Measurements from ENCODE around the gene SMARCA5. TPM values are rescaled to one million over a fixed set of nuclear protein-coding genes. Genes with fewer than 3 reads are reported as not detected.

The SMARCA5 gene, protein sequence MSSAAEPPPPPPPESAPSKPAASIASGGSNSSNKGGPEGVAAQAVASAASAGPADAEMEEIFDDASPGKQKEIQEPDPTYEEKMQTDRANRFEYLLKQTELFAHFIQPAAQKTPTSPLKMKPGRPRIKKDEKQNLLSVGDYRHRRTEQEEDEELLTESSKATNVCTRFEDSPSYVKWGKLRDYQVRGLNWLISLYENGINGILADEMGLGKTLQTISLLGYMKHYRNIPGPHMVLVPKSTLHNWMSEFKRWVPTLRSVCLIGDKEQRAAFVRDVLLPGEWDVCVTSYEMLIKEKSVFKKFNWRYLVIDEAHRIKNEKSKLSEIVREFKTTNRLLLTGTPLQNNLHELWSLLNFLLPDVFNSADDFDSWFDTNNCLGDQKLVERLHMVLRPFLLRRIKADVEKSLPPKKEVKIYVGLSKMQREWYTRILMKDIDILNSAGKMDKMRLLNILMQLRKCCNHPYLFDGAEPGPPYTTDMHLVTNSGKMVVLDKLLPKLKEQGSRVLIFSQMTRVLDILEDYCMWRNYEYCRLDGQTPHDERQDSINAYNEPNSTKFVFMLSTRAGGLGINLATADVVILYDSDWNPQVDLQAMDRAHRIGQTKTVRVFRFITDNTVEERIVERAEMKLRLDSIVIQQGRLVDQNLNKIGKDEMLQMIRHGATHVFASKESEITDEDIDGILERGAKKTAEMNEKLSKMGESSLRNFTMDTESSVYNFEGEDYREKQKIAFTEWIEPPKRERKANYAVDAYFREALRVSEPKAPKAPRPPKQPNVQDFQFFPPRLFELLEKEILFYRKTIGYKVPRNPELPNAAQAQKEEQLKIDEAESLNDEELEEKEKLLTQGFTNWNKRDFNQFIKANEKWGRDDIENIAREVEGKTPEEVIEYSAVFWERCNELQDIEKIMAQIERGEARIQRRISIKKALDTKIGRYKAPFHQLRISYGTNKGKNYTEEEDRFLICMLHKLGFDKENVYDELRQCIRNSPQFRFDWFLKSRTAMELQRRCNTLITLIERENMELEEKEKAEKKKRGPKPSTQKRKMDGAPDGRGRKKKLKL
- total RNA-seq: 31.1 TPM
- long read RNA-seq, full-length matches to known transcripts: 105 of 173 reads
- long read RNA-seq, partial matches to known transcripts: 62 of 173 reads
- long read RNA-seq, other reads (novel, unspliced or antisense): 6 of 173 reads

DNA sequence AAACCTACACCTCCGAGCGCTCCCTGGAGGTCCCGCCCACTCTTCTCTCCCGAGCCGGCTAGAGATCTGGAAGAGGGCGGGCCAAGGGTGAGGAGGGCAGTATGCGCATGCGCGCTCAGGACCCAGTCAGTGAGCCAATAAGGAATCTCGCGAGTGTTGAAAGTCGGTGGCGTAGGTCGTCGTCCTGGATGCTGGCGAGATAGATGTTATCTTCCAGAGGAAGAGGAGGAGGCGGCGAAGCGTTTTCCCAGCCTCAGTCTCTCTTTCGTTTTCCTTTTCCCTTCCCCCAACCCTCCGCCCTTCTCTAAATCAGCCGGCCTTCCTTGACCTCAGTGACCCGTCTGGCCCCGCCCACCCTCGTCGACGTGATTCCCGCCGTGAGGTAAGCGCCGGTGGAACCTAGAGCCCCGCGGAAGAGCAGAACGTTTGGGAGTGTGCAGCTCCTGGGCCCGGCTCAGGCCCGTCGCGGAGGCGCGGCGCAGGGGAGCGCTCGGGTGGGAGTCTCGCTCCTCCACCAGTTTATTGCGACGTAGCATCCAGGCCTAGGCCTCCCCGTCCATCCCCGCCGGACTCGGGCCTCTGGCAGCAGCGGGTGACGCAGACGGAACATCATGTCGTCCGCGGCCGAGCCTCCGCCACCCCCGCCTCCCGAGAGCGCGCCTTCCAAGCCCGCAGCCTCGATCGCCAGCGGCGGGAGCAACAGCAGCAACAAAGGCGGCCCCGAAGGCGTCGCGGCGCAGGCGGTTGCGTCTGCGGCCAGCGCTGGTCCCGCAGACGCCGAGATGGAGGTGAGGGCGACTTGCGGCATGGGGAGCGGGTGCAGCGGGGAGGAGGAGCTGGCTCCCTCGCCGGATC lies at the start of gene SMARCA5:
Gene SMARCA5 (plus strand): TSS at position 389 of the 855 bp plus-strand sequence. CDS start 223 bp downstream, at position 612.
- intact Hi-C loops (cut with micrococcal nuclease): no loop called here
- ATAC-seq (peak; percentile 95), DNase-seq (peak; percentile 98)

GRCh38 chr4:143473334-143474126 lies 40.0 kb upstream of the SMARCA5 start:
- ATAC-seq: no peak
- intact Hi-C loops (cut with micrococcal nuclease): no loop called here

DNA sequence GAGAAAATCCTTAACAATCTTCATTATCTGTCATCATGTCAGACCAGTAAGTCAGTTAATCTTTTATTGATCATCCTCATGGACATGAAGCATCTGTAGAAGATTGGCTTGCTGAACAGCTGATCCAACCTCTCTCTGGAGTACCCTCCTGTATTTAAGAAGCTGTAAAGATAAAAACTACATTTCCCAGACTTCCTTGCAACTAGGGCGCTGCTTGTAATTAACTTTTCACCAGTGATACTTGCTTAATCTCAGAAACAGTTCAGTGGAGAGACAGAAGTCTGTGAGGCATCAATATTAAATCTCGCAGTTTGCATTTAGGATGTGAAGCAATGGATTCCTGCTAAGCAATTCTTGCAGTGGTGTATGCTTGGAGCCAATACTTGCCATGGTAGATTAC lies 36.0 kb upstream of the SMARCA5 start:
- DNase-seq (no peak), ATAC-seq (no peak)
- intact Hi-C loops (cut with micrococcal nuclease): no loop called here

More at GRCh38 chr4:143473334-143474126, 40.0 kb upstream of the SMARCA5 start:
- DNase-seq: no peak

GRCh38 chr4:143481361-143481760 lies 32.1 kb upstream of the SMARCA5 start:
- ATAC-seq (no peak), DNase-seq (no peak)
- intact Hi-C loops (cut with micrococcal nuclease): no loop called here

GRCh38 chr4:143482840-143483239 lies 30.7 kb upstream of the SMARCA5 start:
- intact Hi-C loops (cut with micrococcal nuclease): loop anchor here (2.0 kb wide), 1 partner anchor 278 kb away; no protein-coding TSS in a partner anchor
- DNase-seq: no peak
- peak; percentile 42 for ATAC-seq

GRCh38 chr4:143486314-143486713 lies 27.2 kb upstream of the SMARCA5 start:
- DNase-seq: no peak
- ATAC-seq: no peak
- intact Hi-C loops (cut with micrococcal nuclease): no loop called here

DNA sequence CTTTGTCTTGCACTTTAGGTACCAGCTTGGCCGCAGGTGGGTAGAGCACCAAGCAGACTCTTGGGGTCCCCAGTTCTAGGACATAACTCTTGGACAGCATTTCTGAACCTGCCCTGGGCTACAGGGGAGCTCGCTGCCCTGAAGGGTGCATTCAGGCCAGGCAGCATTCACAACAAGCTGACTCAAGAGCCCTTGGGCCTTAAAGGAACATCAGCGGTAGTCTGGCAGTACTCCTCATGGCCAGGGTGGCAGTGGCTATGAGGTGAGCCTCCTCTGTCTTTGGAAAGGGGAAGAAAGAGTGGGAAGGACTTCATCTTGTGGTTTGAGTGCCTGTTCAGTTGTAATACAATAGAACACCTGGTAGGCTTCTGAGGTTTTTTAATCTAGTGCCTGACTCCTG lies 24.8 kb upstream of the SMARCA5 start:
- no peak for DNase-seq
- no peak for ATAC-seq
- intact Hi-C loops (cut with micrococcal nuclease): no loop called here

DNA sequence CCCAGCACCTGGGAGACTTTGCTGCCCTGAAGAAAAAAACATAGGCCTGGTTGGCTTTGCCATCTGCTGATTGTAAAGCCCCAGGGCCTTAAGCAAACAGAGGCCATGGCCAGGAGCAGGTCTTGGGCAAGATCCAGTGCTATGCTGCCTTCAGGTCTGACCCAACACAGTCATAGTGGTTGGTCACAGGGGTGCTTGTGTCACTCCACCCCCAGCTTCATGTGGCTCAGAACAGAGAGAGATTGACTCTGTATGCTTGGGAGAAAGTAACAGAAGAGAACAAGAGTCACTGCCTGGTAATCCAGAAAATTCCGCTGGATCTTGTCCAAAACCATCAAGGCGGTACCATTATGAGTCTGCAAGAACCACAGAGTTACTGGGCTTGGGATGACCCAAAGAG lies 24.4 kb upstream of the SMARCA5 start:
- DNase-seq (no peak), ATAC-seq (no peak)

GRCh38 chr4:143498021-143498420 lies 15.5 kb upstream of the SMARCA5 start:
- no peak for DNase-seq
- ATAC-seq: no peak
- intact Hi-C loops (cut with micrococcal nuclease): no loop called here

More for the DNA sequence above, 24.4 kb upstream of the SMARCA5 start:
- intact Hi-C loops (cut with micrococcal nuclease): no loop called here

DNA sequence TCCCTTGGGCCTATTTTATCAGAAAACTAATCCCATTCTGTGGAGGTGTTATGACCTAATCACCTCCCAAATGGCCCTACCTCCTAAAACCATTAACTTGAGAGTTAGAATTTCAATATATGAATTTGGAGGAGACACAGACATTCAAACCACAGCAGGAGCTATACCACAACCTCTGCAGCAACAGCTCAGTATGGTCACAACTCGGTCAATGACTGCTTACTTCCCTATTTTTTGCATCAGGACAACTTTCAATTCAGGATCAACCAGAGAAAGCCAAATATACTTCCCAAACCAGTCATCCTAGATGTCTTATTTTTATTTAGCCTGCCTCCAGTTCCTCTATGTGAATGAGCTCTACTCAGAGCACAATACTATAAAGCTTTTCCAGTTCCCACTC lies 11.3 kb upstream of the SMARCA5 start:
- no peak for DNase-seq
- intact Hi-C loops (cut with micrococcal nuclease): no loop called here
- ATAC-seq: no peak

DNA sequence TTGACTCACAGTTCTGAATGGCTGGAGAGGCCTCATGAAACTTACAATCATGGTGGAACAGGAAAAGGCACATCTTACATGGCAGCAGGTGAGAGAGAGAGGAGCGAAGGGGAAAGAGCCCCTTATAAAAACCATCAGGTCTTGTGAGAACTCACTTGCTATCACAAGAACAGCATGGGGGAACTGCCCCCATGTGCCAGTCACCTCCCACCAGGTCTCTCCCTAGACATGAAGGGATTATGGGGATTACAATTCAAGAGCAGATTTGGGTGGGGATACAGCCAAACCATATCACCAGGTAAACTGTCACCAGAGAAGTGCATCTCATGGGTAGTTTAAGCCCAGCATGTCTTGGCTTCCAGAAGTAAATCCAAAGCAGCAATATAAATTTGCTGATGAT lies 7.5 kb upstream of the SMARCA5 start:
- ATAC-seq (no peak), DNase-seq (no peak)
- intact Hi-C loops (cut with micrococcal nuclease): no loop called here

DNA sequence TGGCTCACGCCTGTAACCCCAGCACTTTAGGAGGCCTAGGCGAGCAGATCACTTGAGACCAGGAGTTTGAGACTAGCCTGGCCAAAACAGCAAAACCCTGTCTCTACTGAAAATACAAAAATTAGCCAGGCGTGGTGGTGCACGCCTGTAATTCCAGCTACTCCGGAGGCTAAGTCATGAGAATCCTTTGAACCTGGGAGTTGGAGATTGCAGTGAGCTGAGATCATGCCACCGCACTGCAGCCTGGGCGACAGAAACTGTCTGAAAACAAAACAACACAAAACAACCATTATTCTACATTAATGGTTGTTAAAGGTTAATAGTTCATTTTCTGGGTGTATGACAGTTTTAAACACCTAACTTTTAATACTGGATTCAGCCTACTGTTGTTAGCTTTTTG lies 1.6 kb upstream of the SMARCA5 start:
- no peak for DNase-seq
- no peak for ATAC-seq
- intact Hi-C loops (cut with micrococcal nuclease): no loop called here

DNA sequence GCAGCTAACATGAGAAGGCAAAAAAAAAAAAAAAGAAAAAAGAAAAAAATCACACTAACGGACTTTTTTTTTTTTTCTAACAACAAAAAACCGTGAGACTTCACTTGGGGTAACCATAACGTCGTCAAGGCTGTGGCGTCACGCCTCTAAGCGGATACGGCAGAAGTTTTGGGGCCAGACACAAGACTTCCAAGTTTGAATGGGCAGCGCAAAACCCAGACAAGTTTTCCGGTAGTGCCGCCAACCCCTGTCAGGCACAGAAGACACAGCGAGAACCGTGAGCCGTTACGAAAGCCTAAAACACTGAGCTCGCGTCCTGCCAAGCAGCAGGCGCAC lies 556 bp upstream of the SMARCA5 start:
- intact Hi-C loops (cut with micrococcal nuclease): no loop called here
- ATAC-seq (no peak), DNase-seq (no peak)

DNA sequence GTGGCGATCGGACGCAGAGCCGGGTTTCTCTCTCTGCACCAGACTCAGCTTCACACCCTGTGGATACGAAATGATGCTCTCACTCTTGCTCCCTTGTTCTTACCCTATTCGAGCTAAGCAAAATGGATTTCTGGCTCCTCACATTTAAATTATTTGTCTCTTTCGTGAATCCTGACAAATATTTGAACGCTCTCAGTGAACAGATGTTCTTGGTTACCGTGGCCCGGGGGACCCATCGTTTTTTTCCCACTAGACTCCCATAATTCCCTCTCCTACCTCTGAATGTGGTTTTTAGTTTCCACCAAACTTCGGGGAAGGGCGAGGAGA lies 630 bp downstream of the SMARCA5 start:
- ATAC-seq (no peak), DNase-seq (no peak)
- intact Hi-C loops (cut with micrococcal nuclease): no loop called here

- peak; percentile 54 for DNase-seq
- intact Hi-C loops (cut with micrococcal nuclease): no loop called here
- peak; percentile 46 for ATAC-seq
These were observed 995 bp downstream of the SMARCA5 start for GRCh38 chr4:143514497-143514896.

GRCh38 chr4:143514901-143515300 lies 1.4 kb downstream of the SMARCA5 start:
- DNase-seq (no peak), ATAC-seq (no peak)
- intact Hi-C loops (cut with micrococcal nuclease): no loop called here

- intact Hi-C loops (cut with micrococcal nuclease): no loop called here
- ATAC-seq (no peak), DNase-seq (no peak)
These were observed 2.4 kb downstream of the SMARCA5 start for GRCh38 chr4:143515905-143516304.

DNA sequence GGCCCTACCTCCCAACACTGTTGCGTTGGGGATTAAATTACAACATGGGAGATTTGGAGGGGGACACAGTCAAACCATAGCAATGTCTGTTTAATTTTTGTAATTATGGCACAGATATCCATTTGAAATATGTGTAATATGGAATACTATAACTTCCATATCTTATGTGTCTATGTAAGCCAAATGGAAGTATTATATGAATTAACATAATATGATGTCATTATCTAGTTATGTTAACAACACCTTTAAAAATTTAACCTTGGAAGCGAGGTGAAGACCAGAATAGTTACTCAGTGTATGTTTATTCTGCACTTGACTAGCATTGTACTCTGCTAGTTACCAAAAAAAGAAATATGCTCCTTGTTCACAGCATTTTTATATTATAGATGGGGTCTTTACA lies 4.3 kb downstream of the SMARCA5 start:
- intact Hi-C loops (cut with micrococcal nuclease): no loop called here
- ATAC-seq (no peak), DNase-seq (no peak)

All from left ventricle myocardium superior (tissue), 1 donor.